Inflammatory macrophage treated with lipopolysaccharide for 4 hours (primary cell): ENCODE results near the gene HLX.

Source experiments
- DNase-seq: peaks from one replicate; pipeline ENCODE4 v3.0.0-alpha.2; 2020

HLX gene

GRCh38 chr1:220884109-220884980 is 5.1 kb downstream of the HLX start:
- no peak for DNase-seq

- DNase-seq = no peak
Observed at GRCh38 chr1:220884981-220885918, 6.0 kb downstream of the HLX start.

- no peak for DNase-seq
Observed at GRCh38 chr1:220885971-220886370, 6.7 kb downstream of the HLX start.

GRCh38 chr1:220886470-220887201 is 7.4 kb downstream of the HLX start:
- DNase-seq = no peak

- DNase-seq = no peak
Observed at GRCh38 chr1:220887202-220887519, 7.9 kb downstream of the HLX start.

GRCh38 chr1:220887520-220888416 is 8.5 kb downstream of the HLX start:
- DNase-seq = peak; percentile 85

GRCh38 chr1:220888417-220888986 is 9.3 kb downstream of the HLX start:
- no peak for DNase-seq

- DNase-seq = no peak
Observed at GRCh38 chr1:220889333-220889732, 10.1 kb downstream of the HLX start.

GRCh38 chr1:220889848-220890287 is 10.6 kb downstream of the HLX start:
- DNase-seq = no peak

- DNase-seq = no peak
Observed at GRCh38 chr1:220890602-220891001, 11.4 kb downstream of the HLX start.

- DNase-seq = peak; percentile 16
Observed at GRCh38 chr1:220891224-220892085, 12.2 kb downstream of the HLX start.

- DNase-seq = no peak
Observed at GRCh38 chr1:220892086-220892376, 12.8 kb downstream of the HLX start.

- DNase-seq = no peak
Observed at GRCh38 chr1:220892997-220893700, 13.9 kb downstream of the HLX start.

- DNase-seq = no peak
Observed at GRCh38 chr1:220893701-220894024, 14.4 kb downstream of the HLX start.

GRCh38 chr1:220894025-220894923 is 15.0 kb downstream of the HLX start:
- no peak for DNase-seq

- DNase-seq = no peak
Observed at GRCh38 chr1:220894924-220895256, 15.6 kb downstream of the HLX start.

- no peak for DNase-seq
Observed at GRCh38 chr1:220895412-220895946, 16.2 kb downstream of the HLX start.

- DNase-seq = no peak
Observed at GRCh38 chr1:220896092-220896491, 16.8 kb downstream of the HLX start.

GRCh38 chr1:220900842-220901241 is 21.6 kb downstream of the HLX start:
- DNase-seq = no peak
